ENCODE results near the gene PRKAG2.

The PRKAG2 gene

DNA sequence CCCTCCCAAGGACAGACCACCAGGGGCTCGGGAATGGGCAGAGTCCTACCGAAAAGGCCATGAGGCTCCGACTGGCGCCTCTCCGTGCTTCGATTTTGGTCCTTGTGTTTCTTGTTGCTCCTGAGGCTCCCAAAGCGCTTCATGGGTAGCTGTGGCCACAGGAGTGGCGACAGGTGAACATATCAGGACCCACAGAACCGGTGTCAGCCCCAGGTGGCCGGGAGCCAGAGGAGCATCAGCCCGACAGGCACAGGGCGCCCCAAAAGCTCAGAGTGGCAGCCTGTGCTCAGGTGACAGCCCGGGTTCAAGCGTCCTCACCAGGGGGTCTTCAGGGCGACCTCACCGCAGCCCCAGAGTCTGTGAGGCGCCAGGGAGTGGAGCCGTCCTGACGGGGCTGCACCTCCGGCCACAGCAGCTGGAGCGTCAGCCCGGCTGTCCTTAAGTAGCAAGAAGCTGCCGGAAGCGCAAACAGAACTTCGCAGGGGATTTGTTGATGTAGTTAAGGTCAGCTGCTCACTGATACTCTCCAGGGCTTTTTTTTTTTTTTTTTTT is 141.0 kb downstream of the PRKAG2 start:
- DNase-seq (ENCODE audit: insufficient read length, low spot score) (no peak), FAIRE-seq (no peak)
- TF ChIP-seq, protein P1, sequence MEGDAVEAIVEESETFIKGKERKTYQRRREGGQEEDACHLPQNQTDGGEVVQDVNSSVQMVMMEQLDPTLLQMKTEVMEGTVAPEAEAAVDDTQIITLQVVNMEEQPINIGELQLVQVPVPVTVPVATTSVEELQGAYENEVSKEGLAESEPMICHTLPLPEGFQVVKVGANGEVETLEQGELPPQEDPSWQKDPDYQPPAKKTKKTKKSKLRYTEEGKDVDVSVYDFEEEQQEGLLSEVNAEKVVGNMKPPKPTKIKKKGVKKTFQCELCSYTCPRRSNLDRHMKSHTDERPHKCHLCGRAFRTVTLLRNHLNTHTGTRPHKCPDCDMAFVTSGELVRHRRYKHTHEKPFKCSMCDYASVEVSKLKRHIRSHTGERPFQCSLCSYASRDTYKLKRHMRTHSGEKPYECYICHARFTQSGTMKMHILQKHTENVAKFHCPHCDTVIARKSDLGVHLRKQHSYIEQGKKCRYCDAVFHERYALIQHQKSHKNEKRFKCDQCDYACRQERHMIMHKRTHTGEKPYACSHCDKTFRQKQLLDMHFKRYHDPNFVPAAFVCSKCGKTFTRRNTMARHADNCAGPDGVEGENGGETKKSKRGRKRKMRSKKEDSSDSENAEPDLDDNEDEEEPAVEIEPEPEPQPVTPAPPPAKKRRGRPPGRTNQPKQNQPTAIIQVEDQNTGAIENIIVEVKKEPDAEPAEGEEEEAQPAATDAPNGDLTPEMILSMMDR (IDR thresholded peaks at IDR 0.05; ENCODE audit: insufficient read depth, missing control alignments), result no peak

GRCh38 chr7:151735186-151735850 is 141.6 kb downstream of the PRKAG2 start:
- DNase-seq (ENCODE audit: insufficient read length, low spot score) (no peak), FAIRE-seq (no peak)
- TF ChIP-seq, protein P1 (IDR thresholded peaks at IDR 0.05; ENCODE audit: insufficient read depth, missing control alignments), result no peak

- TF ChIP-seq, protein P1 (IDR thresholded peaks at IDR 0.05; ENCODE audit: insufficient read depth, missing control alignments), result no peak
- no peak for FAIRE-seq
- DNase-seq (ENCODE audit: insufficient read length, low spot score), result no peak
These were observed 143.9 kb downstream of the PRKAG2 start for GRCh38 chr7:151732834-151733592.

DNA sequence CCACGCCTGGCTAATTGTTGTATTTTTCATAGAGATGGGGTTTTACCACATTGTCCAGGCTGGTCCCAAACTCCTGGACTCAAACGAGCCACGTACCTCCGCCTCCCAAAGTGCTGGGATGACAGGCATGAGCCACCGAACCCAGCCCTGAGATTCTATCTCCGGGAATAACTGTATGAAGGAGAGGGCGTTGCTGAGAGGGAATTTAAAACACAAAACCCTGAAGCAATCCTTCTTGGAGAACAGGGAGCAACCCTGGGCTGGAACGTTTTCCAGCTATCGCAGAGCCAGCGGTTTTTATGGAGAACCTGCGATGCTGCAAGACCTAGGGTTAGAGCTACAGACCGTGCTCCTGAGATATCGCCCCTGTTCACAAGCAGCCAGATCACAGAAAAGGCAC is 144.6 kb downstream of the PRKAG2 start:
- no peak for DNase-seq (ENCODE audit: insufficient read length, low spot score)
- FAIRE-seq, result no peak

GRCh38 chr7:151731022-151731441 is 145.9 kb downstream of the PRKAG2 start:
- peak; percentile 60 for DNase-seq (ENCODE audit: insufficient read length, low spot score)
- FAIRE-seq, result no peak
- TF ChIP-seq, protein P1 (IDR thresholded peaks at IDR 0.05; ENCODE audit: insufficient read depth, missing control alignments), result no peak

More for the DNA sequence above, 144.6 kb downstream of the PRKAG2 start:
- TF ChIP-seq, protein P1 (IDR thresholded peaks at IDR 0.05; ENCODE audit: insufficient read depth, missing control alignments), result no peak

GRCh38 chr7:151730591-151730990 is 146.3 kb downstream of the PRKAG2 start:
- DNase-seq (ENCODE audit: insufficient read length, low spot score), result no peak
- TF ChIP-seq, protein P1 (IDR thresholded peaks at IDR 0.05; ENCODE audit: insufficient read depth, missing control alignments), result no peak
- no peak for FAIRE-seq

Measured in D721Med (cell line).